ENCODE measurements around the gene SCAMP5.

Gene SCAMP5

DNA sequence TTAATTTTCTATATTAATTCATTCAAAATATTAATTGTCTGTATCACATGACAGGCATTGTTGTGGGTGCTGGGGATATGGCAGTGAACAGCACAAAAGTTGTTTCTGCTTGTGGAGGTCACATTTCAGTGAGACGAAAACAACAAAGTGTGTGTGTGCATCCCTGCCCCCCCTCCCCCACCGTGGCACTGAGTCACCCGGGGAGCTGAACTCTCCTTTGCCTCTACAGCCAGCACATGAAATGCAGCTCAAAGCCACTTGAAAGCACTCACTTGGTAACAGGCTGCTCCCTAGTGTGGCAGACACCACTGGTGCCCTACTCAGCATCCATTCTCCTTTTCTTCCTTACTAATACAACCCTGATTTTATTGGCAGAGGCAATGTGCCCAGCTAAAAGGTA lies 16.9 kb upstream of the SCAMP5 start:
- no peak overlapping the region for H3K27ac ChIP-seq
- in situ Hi-C loops (cut with HindIII; ENCODE audit: low pct_ligation_motif_present, low sequenced_read_pairs): no loop called here
- H3K27me3 ChIP-seq (replicated peaks): no peaks in the 10 kb centered on the region
- no peak overlapping the region for H3K4me3 ChIP-seq (ENCODE audit: low read depth, low read length)
- peak; percentile 69 for DNase-seq
- H3K36me3 ChIP-seq (replicated peaks): no peaks in the 10 kb centered on the region
- TF ChIP-seq, protein P1, sequence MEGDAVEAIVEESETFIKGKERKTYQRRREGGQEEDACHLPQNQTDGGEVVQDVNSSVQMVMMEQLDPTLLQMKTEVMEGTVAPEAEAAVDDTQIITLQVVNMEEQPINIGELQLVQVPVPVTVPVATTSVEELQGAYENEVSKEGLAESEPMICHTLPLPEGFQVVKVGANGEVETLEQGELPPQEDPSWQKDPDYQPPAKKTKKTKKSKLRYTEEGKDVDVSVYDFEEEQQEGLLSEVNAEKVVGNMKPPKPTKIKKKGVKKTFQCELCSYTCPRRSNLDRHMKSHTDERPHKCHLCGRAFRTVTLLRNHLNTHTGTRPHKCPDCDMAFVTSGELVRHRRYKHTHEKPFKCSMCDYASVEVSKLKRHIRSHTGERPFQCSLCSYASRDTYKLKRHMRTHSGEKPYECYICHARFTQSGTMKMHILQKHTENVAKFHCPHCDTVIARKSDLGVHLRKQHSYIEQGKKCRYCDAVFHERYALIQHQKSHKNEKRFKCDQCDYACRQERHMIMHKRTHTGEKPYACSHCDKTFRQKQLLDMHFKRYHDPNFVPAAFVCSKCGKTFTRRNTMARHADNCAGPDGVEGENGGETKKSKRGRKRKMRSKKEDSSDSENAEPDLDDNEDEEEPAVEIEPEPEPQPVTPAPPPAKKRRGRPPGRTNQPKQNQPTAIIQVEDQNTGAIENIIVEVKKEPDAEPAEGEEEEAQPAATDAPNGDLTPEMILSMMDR (IDR thresholded peaks at IDR 0.05; ENCODE audit: low read depth, low read length, missing control alignments): no peak

DNA sequence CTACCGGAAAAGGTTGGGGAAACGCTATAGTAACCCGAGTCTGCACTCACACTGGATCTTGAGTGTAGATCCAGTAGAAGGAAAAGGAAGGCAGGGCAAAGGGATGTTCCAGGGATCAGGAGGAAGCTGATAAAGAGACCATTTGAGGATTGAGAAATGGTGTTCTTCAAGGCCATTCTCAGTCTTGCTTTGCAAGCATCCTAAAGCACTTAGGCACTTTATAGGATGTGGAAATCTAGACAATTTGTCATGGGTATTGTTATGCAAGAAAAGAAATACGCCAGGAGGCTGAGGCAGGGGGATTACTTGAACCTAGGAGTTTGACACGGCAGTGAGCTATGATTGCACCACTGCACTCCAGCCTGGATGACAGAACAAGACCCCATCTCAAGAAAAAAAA lies 13.2 kb upstream of the SCAMP5 start:
- Histone ChIP-seq H3K27me3 (replicated peaks) (no peaks in the 10 kb centered on the region), H3K27ac (no peak overlapping the region), H3K4me3 (ENCODE audit: low read depth, low read length) (no peak overlapping the region), H3K36me3 (replicated peaks) (no peaks in the 10 kb centered on the region)
- no peak for DNase-seq
- TF ChIP-seq, protein P1 (IDR thresholded peaks at IDR 0.05; ENCODE audit: low read depth, low read length, missing control alignments): no peak
- in situ Hi-C loops (cut with HindIII; ENCODE audit: low pct_ligation_motif_present, low sequenced_read_pairs): no loop called here

DNA sequence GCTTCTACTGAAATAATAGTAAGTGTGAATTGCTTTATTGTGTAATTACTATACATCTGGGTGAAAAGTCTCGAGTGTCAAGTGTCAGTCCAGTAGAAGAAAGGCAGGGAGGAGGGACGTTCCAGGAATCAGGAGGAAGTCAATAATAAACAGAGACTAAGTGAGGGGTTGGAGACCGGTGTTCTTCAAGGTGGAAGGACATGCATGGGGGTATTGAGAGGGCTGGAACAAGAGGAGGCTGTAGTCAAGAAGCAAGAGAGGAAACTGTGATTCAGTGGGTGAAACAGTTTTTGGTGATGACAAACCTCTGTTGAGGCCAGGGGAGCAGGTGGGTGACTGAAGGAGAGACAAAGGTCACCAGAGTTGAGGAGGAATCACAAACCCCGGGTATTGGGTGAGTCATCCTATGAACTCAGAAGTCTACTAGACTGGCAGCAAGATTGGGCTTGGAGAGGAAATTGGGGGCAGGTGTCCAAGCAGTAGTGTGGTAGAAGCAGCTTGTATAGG lies 11.6 kb upstream of the SCAMP5 start:
- in situ Hi-C loops (cut with HindIII; ENCODE audit: low pct_ligation_motif_present, low sequenced_read_pairs): no loop called here
- no peak overlapping the region for H3K4me3 ChIP-seq (ENCODE audit: low read depth, low read length)
- no peaks in the 10 kb centered on the region for H3K36me3 ChIP-seq (replicated peaks)
- TF ChIP-seq, protein P1 (IDR thresholded peaks at IDR 0.05; ENCODE audit: low read depth, low read length, missing control alignments): no peak
- no peak for DNase-seq
- H3K27ac ChIP-seq: no peak overlapping the region
- H3K27me3 ChIP-seq (replicated peaks): no peaks in the 10 kb centered on the region

DNA sequence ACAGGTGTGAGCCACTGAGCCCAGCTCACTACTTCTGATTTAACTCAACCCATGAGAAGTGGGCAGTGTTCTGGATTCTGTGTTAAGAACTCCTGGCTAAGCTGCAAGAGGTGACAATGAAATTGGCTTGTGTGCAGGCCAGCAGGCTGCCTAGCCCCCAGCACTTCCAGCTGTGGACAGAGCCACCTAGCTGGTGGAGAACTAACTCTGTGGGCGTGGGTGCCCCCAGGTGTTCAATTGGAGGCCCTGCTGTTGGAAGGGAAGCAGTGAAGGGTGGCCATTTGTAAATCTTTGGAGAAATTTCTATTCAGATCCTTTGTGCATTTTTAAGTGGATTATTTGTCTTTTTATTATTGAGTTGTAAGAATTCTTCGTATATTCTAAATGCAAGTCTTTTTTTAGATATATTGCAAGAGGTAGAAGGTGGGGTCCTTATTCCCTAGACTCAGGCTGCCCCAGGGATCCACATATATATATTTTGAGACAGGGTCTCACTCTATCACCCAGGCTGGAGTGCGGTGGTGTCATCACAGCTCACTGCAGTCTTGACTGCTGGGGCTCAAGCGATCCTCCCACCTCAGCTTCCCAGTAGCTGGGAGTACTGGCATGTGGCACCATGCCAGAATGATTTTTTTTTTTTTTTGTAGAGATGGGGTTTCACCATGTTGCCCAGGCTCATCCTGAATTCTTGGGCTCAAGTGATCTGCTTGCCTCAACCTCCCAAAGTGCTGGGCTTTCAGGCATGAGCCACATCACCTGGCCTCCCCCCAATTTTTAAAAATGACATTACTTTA lies 7.2 kb upstream of the SCAMP5 start:
- Histone ChIP-seq H3K27me3 (replicated peaks) (no peaks in the 10 kb centered on the region), H3K27ac (no peak overlapping the region), H3K36me3 (replicated peaks) (no peaks in the 10 kb centered on the region), H3K4me3 (ENCODE audit: low read depth, low read length) (no peak overlapping the region)
- in situ Hi-C loops (cut with HindIII; ENCODE audit: low pct_ligation_motif_present, low sequenced_read_pairs): no loop called here
- DNase-seq: peak; percentile 33
- TF ChIP-seq, protein P1 (IDR thresholded peaks at IDR 0.05; ENCODE audit: low read depth, low read length, missing control alignments): peak; percentile 75

DNA sequence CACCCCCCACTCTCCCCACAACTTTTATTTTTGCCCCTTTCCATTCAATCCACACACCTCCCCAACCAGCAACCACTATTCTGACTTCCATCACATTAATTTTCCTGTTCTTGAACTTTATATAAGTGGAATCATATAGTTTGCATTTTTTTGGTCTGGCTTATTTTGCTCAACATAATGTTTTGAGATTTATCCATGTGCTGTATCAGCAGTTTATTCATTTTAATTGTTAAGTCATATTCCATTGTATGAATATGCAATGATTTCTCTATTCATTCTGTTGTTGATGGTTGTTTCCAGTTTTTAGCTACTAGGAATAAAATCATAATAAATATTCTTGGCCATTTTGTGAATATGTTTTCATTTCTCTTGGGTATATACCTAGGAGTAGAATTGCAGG lies 5.8 kb upstream of the SCAMP5 start:
- H3K36me3 ChIP-seq (replicated peaks): no peaks in the 10 kb centered on the region
- no peaks in the 10 kb centered on the region for H3K27me3 ChIP-seq (replicated peaks)
- no peak overlapping the region for H3K27ac ChIP-seq
- TF ChIP-seq, protein P1 (IDR thresholded peaks at IDR 0.05; ENCODE audit: low read depth, low read length, missing control alignments): no peak
- no peak for DNase-seq
- no peak overlapping the region for H3K4me3 ChIP-seq (ENCODE audit: low read depth, low read length)
- in situ Hi-C loops (cut with HindIII; ENCODE audit: low pct_ligation_motif_present, low sequenced_read_pairs): no loop called here

Data from brain microvascular endothelial cell (primary cell).